Parathyroid adenoma (tissue), 2 donors: ENCODE data around the gene SSBP2.

Experiments used
- H2AFZ ChIP-seq: fragments of 300-600 bp; sonication (generic); one replicate; pipeline ENCODE4 v1.7.0; 2017; ENCODE audit warnings: antibody characterized with exemption, mild to moderate bottlenecking
- H3K27ac ChIP-seq: fragments of 300-600 bp; sonication (generic); one replicate; pipeline ENCODE4 v1.7.0; 2017
- H3K27me3 ChIP-seq: fragments of 300-600 bp; sonication (generic); one replicate; pipeline ENCODE4 v1.7.0; 2017; ENCODE audit warnings: low read length; ENCODE audit not compliant: control insufficient read depth, insufficient read depth
- H3K36me3 ChIP-seq: fragments of 300-600 bp; sonication (generic); one replicate; pipeline ENCODE4 v1.7.0; 2017; ENCODE audit warnings: low read length; ENCODE audit not compliant: control insufficient read depth, insufficient read depth
- H3K4me1 ChIP-seq: fragments of 300-600 bp; sonication (generic); one replicate; pipeline ENCODE4 v1.7.0; 2017; ENCODE audit warnings: control low read depth
- H3K4me2 ChIP-seq: fragments of 300-600 bp; sonication (generic); one replicate; pipeline ENCODE4 v1.7.0; 2017; ENCODE audit warnings: low read length
- H3K4me3 ChIP-seq: fragments of 300-600 bp; sonication (generic); one replicate; pipeline ENCODE4 v1.7.0; 2017; ENCODE audit warnings: low read depth, low read length
- H3K79me2 ChIP-seq: fragments of 300-600 bp; sonication (generic); one replicate; pipeline ENCODE4 v1.7.0; 2017; ENCODE audit warnings: control low read depth
- H3K9ac ChIP-seq: fragments of 300-600 bp; sonication (generic); one replicate; pipeline ENCODE4 v1.7.0; 2017; ENCODE audit warnings: mild to moderate bottlenecking
- H3K9me3 ChIP-seq: fragments of 300-600 bp; sonication (generic); one replicate; pipeline ENCODE4 v1.7.0; 2017; ENCODE audit warnings: low read length; ENCODE audit not compliant: control insufficient read depth
- TF ChIP-seq, protein P1 (sequence below): fragments of 300-600 bp; sonication (generic); IDR thresholded peaks from one replicate; pipeline ENCODE4 v1.7.0; 2017; ENCODE audit warnings: antibody characterized with exemption, mild to moderate bottlenecking
- donor health status: primary hyperparathyroidism.

The SSBP2 gene

DNA sequence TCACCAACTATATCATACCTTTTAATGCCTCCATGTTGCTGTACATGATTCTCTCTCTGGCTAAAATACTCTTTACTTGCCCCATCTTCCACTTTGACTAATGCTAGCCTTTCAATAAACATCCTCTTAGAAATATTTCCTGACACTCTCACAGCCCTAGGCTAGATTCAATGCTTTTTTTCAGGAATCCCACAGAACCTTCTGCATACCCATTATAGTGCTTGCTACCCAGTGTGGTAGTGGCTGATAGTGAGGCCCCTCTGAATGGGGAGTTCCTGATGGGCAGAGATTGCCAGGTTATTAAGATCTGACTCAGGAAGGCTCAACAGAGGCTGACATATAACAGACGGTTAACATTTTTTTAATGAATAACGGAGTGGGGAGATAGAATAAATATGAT, 11.6 kb downstream of the SSBP2 start:
- no peak overlapping the region for H3K4me3 ChIP-seq
- no peaks in the 10 kb centered on the region for H3K9me3 ChIP-seq
- H3K4me2 ChIP-seq: no peak overlapping the region
- H3K36me3 ChIP-seq: no peaks in the 10 kb centered on the region
- no peak overlapping the region for H2AFZ ChIP-seq
- H3K9ac ChIP-seq: no peak overlapping the region
- H3K79me2 ChIP-seq: peaks cover 35% of the 10 kb centered on the region
- no peak overlapping the region for H3K27ac ChIP-seq
- H3K27me3 ChIP-seq: no peaks in the 10 kb centered on the region
- H3K4me1 ChIP-seq: no peaks in the 10 kb centered on the region
- TF ChIP-seq, protein P1, sequence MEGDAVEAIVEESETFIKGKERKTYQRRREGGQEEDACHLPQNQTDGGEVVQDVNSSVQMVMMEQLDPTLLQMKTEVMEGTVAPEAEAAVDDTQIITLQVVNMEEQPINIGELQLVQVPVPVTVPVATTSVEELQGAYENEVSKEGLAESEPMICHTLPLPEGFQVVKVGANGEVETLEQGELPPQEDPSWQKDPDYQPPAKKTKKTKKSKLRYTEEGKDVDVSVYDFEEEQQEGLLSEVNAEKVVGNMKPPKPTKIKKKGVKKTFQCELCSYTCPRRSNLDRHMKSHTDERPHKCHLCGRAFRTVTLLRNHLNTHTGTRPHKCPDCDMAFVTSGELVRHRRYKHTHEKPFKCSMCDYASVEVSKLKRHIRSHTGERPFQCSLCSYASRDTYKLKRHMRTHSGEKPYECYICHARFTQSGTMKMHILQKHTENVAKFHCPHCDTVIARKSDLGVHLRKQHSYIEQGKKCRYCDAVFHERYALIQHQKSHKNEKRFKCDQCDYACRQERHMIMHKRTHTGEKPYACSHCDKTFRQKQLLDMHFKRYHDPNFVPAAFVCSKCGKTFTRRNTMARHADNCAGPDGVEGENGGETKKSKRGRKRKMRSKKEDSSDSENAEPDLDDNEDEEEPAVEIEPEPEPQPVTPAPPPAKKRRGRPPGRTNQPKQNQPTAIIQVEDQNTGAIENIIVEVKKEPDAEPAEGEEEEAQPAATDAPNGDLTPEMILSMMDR: no peak

DNA sequence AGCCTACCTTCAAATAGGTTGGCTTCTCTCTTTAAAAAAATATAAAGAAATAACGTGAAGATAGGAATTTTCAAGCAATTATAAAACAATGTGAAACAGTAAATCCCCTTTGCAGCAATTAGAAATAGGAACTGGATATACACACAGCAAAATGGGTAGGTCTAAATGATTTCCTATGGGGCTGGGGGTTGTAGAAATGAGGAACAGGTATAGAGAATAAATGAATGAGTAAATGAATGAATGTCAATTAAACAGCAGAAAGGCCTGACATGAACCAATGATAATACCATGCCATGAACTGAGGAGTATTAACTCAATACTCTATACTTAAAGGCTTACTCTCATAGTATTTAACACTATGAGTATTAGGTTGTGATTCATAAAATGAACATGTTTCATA, 21.6 kb downstream of the SSBP2 start:
- TF ChIP-seq, protein P1: no peak
- H2AFZ ChIP-seq: no peak overlapping the region
- no peak overlapping the region for H3K4me3 ChIP-seq
- no peak overlapping the region for H3K27ac ChIP-seq
- H3K9ac ChIP-seq: no peak overlapping the region
- no peak overlapping the region for H3K4me2 ChIP-seq
- no peaks in the 10 kb centered on the region for H3K4me1 ChIP-seq
- H3K27me3 ChIP-seq: no peaks in the 10 kb centered on the region
- no peaks in the 10 kb centered on the region for H3K36me3 ChIP-seq
- H3K79me2 ChIP-seq: peaks cover 25% of the 10 kb centered on the region
- H3K9me3 ChIP-seq: no peaks in the 10 kb centered on the region

DNA sequence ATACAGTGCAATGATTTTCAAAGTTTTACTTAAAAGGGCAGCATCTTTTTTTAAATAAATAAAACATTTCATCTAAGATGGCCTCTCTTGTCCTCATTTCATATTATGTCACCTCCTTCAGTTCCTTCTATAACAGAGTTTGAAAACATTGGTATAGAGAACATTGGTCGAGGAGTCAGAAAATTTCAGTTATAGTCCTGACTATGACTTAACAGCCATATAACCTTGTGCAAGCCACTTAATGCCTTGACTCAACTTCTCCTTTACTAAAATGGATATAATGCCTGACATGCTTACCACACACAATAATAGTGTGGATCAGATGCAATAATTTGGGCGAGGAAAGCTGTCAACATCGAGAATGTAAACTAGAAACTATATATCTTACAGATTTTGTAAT, 22.6 kb downstream of the SSBP2 start:
- H3K4me1 ChIP-seq: no peaks in the 10 kb centered on the region
- H2AFZ ChIP-seq: no peak overlapping the region
- H3K9me3 ChIP-seq: no peaks in the 10 kb centered on the region
- no peaks in the 10 kb centered on the region for H3K27me3 ChIP-seq
- H3K36me3 ChIP-seq: no peaks in the 10 kb centered on the region
- no peak overlapping the region for H3K9ac ChIP-seq
- H3K4me3 ChIP-seq: no peak overlapping the region
- H3K79me2 ChIP-seq: peaks cover 25% of the 10 kb centered on the region
- H3K4me2 ChIP-seq: no peak overlapping the region
- H3K27ac ChIP-seq: no peak overlapping the region
- TF ChIP-seq, protein P1: no peak

DNA sequence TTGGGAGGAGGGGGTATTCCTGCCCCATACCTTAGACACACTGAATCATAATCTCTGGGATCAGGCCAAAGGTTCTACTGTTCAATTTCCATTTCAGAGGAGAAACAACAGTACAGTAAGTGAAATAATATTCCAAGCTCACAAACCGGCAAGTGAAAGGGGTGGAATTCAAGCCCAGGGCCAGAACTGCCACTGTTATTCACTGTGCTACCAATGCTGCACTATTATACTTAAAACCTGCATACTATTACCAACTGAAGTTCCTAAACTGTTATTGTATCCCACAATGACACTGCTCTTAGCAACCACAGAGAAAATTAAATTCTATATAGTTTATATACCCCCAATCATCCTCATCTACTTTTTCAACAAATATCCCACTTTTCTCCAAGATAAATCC, 24.6 kb downstream of the SSBP2 start:
- Histone ChIP-seq H3K4me3 (no peak overlapping the region), H3K79me2 (peaks cover 29% of the 10 kb centered on the region), H3K36me3 (no peaks in the 10 kb centered on the region), H3K9me3 (no peaks in the 10 kb centered on the region), H3K27me3 (no peaks in the 10 kb centered on the region), H3K27ac (no peak overlapping the region), H3K4me2 (no peak overlapping the region), H3K4me1 (peaks cover 14% of the 10 kb centered on the region), H3K9ac (no peak overlapping the region), H2AFZ (no peak overlapping the region)
- TF ChIP-seq, protein P1: no peak

DNA sequence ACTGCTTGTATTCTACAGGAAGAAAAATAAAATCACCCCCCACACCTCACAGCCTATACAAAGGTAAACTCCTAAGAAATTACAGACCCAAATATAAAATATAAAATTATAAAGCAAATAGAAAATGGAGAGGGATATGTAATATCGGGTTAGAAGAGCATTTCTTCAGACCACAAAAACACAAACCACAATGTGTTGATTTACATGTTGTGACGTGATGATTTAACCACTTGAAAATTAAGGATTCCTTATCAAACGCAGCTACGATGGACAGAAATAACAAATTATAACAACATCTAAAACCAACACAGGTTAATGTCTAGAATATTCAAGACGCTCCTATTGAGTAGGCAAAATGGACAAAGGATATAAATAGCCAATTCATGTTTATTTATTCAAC, 26.3 kb downstream of the SSBP2 start:
- Histone ChIP-seq H3K4me1 (peaks cover 26% of the 10 kb centered on the region), H3K79me2 (peaks cover 24% of the 10 kb centered on the region), H3K9ac (no peak overlapping the region), H3K27ac (no peak overlapping the region), H3K4me3 (no peak overlapping the region), H3K9me3 (no peaks in the 10 kb centered on the region), H3K36me3 (no peaks in the 10 kb centered on the region), H2AFZ (no peak overlapping the region), H3K4me2 (no peak overlapping the region), H3K27me3 (no peaks in the 10 kb centered on the region)
- TF ChIP-seq, protein P1: no peak
